ENCODE measurements around the gene RBBP8NL. TPM values are rescaled to one million over a fixed set of nuclear protein-coding genes. Genes with fewer than 3 reads are reported as not detected.

The RBBP8NL gene
- polyA plus RNA-seq, 2 of the 4 experiments (the other 2 are of a cell fraction) = not detected

DNA sequence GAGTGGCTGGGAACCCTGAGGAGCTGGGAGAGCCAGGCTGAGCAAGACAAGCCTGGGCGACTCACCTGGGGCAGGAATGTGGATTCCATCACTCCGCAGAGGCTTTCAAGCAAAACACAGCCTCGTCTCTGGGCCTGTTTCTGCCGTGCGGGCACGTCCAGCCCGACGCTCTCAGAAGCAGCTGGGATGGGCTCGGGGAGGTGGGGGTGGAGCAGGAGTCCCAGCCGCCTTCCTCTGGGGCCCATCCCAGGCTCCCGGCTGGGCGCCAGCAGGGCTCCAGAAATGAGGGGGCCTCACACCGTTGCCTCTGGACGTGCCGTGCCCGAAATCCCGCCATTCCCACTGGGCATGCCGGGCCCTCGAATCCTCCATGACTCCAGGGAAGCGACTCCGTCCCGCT is 49.1 kb downstream of the RBBP8NL start:
- 91% methylated on average over 22 of the region's 22 CpGs for WGBS (ENCODE audit: missing lambda C conversion rate)
- ATAC-seq (no peak), FAIRE-seq (no peak), DNase-seq (ENCODE audit: low read depth in 1 of 2, low spot score in 1 of 2) (no peak)
- Histone ChIP-seq H3K9me3 (no peaks in the 10 kb centered on the region), H3K4me3 (no peak overlapping the region), H3K27ac (peak overlapping the region; percentile 52 to 94; a peak in 5 of 6 replicates), H3K4me1 (peaks cover 74% of the 10 kb centered on the region), H3K4me2 (0 out of 3 replicates have a peak overlapping the region, but pooled peaks have one; percentile 2)
- TF ChIP-seq, protein P1, sequence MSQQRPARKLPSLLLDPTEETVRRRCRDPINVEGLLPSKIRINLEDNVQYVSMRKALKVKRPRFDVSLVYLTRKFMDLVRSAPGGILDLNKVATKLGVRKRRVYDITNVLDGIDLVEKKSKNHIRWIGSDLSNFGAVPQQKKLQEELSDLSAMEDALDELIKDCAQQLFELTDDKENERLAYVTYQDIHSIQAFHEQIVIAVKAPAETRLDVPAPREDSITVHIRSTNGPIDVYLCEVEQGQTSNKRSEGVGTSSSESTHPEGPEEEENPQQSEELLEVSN (IDR thresholded peaks at IDR 0.05; ENCODE audit: borderline replicate concordance, low read depth) = no peak
- TF ChIP-seq, protein P2, sequence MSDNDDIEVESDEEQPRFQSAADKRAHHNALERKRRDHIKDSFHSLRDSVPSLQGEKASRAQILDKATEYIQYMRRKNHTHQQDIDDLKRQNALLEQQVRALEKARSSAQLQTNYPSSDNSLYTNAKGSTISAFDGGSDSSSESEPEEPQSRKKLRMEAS (IDR thresholded peaks at IDR 0.05) = no peak
- TF ChIP-seq NFE2L2 (conservative IDR thresholded peaks at IDR 0.05; ENCODE audit: low read length) (no peak), RCOR1 (IDR thresholded peaks at IDR 0.05; ENCODE audit: low read depth, low read length) (no peak), CEBPB (IDR thresholded peaks at IDR 0.05) (no peak), JUN (IDR thresholded peaks at IDR 0.05) (no peak), JUNB (IDR thresholded peaks at IDR 0.05) (no peak), SREBF2 (IDR thresholded peaks at IDR 0.05) (no peak), FOXS1 (CRISPR knock-in tag; IDR thresholded peaks at IDR 0.05) (no peak), GATA3 (IDR thresholded peaks at IDR 0.05; ENCODE audit: borderline replicate concordance) (no peak), EHF (CRISPR knock-in tag; IDR thresholded peaks at IDR 0.05) (no peak), POLR2A (IDR thresholded peaks at IDR 0.05; ENCODE audit: low read length) (no peak), FOSL2 (IDR thresholded peaks at IDR 0.05) (no peak), FOSL2 (CRISPR knock-in tag; IDR thresholded peaks at IDR 0.05) (no peak), MYC (IDR thresholded peaks at IDR 0.05; ENCODE audit: borderline replicate concordance, low read length) (no peak), ZFP36 (IDR thresholded peaks at IDR 0.05; ENCODE audit: borderline replicate concordance, partially characterized antibody) (no peak), FOSB (CRISPR knock-in tag; IDR thresholded peaks at IDR 0.05) (no peak)
- TF ChIP-seq, protein P3, sequence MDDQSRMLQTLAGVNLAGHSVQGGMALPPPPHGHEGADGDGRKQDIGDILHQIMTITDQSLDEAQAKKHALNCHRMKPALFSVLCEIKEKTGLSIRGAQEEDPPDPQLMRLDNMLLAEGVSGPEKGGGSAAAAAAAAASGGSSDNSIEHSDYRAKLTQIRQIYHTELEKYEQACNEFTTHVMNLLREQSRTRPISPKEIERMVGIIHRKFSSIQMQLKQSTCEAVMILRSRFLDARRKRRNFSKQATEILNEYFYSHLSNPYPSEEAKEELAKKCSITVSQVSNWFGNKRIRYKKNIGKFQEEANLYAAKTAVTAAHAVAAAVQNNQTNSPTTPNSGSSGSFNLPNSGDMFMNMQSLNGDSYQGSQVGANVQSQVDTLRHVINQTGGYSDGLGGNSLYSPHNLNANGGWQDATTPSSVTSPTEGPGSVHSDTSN (IDR thresholded peaks at IDR 0.05) = no peak
- TF ChIP-seq, protein P4, sequence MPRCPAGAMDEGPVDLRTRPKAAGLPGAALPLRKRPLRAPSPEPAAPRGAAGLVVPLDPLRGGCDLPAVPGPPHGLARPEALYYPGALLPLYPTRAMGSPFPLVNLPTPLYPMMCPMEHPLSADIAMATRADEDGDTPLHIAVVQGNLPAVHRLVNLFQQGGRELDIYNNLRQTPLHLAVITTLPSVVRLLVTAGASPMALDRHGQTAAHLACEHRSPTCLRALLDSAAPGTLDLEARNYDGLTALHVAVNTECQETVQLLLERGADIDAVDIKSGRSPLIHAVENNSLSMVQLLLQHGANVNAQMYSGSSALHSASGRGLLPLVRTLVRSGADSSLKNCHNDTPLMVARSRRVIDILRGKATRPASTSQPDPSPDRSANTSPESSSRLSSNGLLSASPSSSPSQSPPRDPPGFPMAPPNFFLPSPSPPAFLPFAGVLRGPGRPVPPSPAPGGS (IDR thresholded peaks at IDR 0.05) = no peak
- TF ChIP-seq, protein P5, sequence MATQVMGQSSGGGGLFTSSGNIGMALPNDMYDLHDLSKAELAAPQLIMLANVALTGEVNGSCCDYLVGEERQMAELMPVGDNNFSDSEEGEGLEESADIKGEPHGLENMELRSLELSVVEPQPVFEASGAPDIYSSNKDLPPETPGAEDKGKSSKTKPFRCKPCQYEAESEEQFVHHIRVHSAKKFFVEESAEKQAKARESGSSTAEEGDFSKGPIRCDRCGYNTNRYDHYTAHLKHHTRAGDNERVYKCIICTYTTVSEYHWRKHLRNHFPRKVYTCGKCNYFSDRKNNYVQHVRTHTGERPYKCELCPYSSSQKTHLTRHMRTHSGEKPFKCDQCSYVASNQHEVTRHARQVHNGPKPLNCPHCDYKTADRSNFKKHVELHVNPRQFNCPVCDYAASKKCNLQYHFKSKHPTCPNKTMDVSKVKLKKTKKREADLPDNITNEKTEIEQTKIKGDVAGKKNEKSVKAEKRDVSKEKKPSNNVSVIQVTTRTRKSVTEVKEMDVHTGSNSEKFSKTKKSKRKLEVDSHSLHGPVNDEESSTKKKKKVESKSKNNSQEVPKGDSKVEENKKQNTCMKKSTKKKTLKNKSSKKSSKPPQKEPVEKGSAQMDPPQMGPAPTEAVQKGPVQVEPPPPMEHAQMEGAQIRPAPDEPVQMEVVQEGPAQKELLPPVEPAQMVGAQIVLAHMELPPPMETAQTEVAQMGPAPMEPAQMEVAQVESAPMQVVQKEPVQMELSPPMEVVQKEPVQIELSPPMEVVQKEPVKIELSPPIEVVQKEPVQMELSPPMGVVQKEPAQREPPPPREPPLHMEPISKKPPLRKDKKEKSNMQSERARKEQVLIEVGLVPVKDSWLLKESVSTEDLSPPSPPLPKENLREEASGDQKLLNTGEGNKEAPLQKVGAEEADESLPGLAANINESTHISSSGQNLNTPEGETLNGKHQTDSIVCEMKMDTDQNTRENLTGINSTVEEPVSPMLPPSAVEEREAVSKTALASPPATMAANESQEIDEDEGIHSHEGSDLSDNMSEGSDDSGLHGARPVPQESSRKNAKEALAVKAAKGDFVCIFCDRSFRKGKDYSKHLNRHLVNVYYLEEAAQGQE (IDR thresholded peaks at IDR 0.05) = no peak
- TF ChIP-seq, protein P6, sequence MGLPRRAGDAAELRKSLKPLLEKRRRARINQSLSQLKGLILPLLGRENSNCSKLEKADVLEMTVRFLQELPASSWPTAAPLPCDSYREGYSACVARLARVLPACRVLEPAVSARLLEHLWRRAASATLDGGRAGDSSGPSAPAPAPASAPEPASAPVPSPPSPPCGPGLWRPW (IDR thresholded peaks at IDR 0.05) = no peak
- POLR2A ChIA-PET = interaction anchor here (1.2 kb wide), 1 partner anchor 9 kb away, joined by 4 read pairs; no protein-coding TSS in a partner anchor
- CTCF ChIA-PET = interaction anchor here (0.8 to 11.0 kb wide), 8 partner anchors 11 to 77 kb away, joined by 3 to 290 read pairs (median 14); partner anchors contain the start of genes ADRM1 and LAMA5
